AG09319 (cell line): ENCODE measurements around the gene KCNJ15.

Experiments used
- DNase-seq: peaks from one replicate; pipeline ENCODE4 v3.0.0-alpha.2; 2010; ENCODE audit warnings: low read depth; ENCODE audit errors: extremely low read depth
- CTCF ChIP-seq: IDR thresholded peaks from 2 replicates; pipeline ENCODE4 v1.5.1; 2011; ENCODE audit warnings: low read depth, mild to moderate bottlenecking, inconsistent platforms, low read length, moderate library complexity

The KCNJ15 gene

GRCh38 chr21:38329162-38329561, 72.4 kb downstream of the KCNJ15 start:
- DNase-seq, result no peak
- no peak for TF ChIP-seq CTCF

- no peak for TF ChIP-seq CTCF
- DNase-seq, result no peak
Observed at GRCh38 chr21:38330666-38331065, 73.9 kb downstream of the KCNJ15 start.

- peak; percentile 24 for TF ChIP-seq CTCF
- no peak for DNase-seq
Observed at GRCh38 chr21:38333301-38334272, 76.8 kb downstream of the KCNJ15 start.

- TF ChIP-seq CTCF, result no peak
- no peak for DNase-seq
Observed at GRCh38 chr21:38334866-38335265, 78.1 kb downstream of the KCNJ15 start.

- no peak for DNase-seq
- no peak for TF ChIP-seq CTCF
Observed at GRCh38 chr21:38337793-38338192, 81.0 kb downstream of the KCNJ15 start.

- no peak for DNase-seq
- no peak for TF ChIP-seq CTCF
Observed at GRCh38 chr21:38340131-38340530, 83.3 kb downstream of the KCNJ15 start.

- no peak for TF ChIP-seq CTCF
- DNase-seq, result no peak
Observed at GRCh38 chr21:38341546-38342012, 84.8 kb downstream of the KCNJ15 start.
